Neuronal stem cell (in vitro differentiated cells): ENCODE measurements around the gene RSAD2.

Source experiments
- DNase-seq: peaks from one replicate; pipeline ENCODE4 v3.0.0-alpha.2; 2013; ENCODE audit warnings: low spot score
- H2AFZ ChIP-seq: one replicate; pipeline ENCODE4 v1.6.1; 2013; ENCODE audit warnings: mild to moderate bottlenecking, low read length, inconsistent platforms
- H2AK5ac ChIP-seq: 2 replicates; pipeline ENCODE4 v1.6.1; 2013; ENCODE audit warnings: low read depth, mild to moderate bottlenecking, inconsistent platforms, low read length, moderate library complexity, mixed read lengths
- H2BK120ac ChIP-seq: 2 replicates; pipeline ENCODE4 v1.6.1; 2013; ENCODE audit warnings: low read depth, mild to moderate bottlenecking, inconsistent platforms, low read length, moderate library complexity, mixed read lengths
- H2BK12ac ChIP-seq: one replicate; pipeline ENCODE4 v1.6.1; 2013; ENCODE audit warnings: low read length, inconsistent platforms
- H2BK15ac ChIP-seq: 2 replicates; pipeline ENCODE4 v1.6.1; 2013; ENCODE audit warnings: mild to moderate bottlenecking, low read length, inconsistent platforms, mixed read lengths
- H2BK5ac ChIP-seq: one replicate; pipeline ENCODE4 v1.6.1; 2013; ENCODE audit warnings: inconsistent platforms, mild to moderate bottlenecking, low read length, moderate library complexity
- H3K14ac ChIP-seq: one replicate; pipeline ENCODE4 v1.6.1; 2013; ENCODE audit warnings: low read length, inconsistent platforms
- H3K18ac ChIP-seq: 2 replicates; pipeline ENCODE4 v1.6.1; 2013; ENCODE audit warnings: low read length, inconsistent platforms
- H3K23ac ChIP-seq: 2 replicates; pipeline ENCODE4 v1.6.1; 2013; ENCODE audit warnings: low read depth, mild to moderate bottlenecking, mixed read lengths, low read length, inconsistent platforms; ENCODE audit not compliant: poor library complexity
- H3K27ac ChIP-seq: replicated peaks from 3 replicates; pipeline ENCODE4 v1.5.1; 2013; ENCODE audit warnings: low read length, inconsistent platforms
- H3K27me3 ChIP-seq, 3 experiments: 2 replicates each; pipeline ENCODE4 v1.6.1; 2013; ENCODE audit warnings: low read length in 3 of 3, mild to moderate bottlenecking in 2 of 3, inconsistent platforms in 1 of 3, low read depth in 1 of 3, mixed read lengths in 1 of 3, moderate library complexity in 1 of 3; ENCODE audit not compliant: control insufficient read depth in 3 of 3, insufficient read depth in 3 of 3
- H3K36me3 ChIP-seq, 2 donors: replicated peaks in 1 of 2; 2 replicates each; pipeline ENCODE4 v1.6.1; 2013; ENCODE audit warnings: low read length in 2 of 2; ENCODE audit not compliant: control insufficient read depth in 2 of 2, insufficient read depth in 2 of 2
- H3K4ac ChIP-seq: 2 replicates; pipeline ENCODE4 v1.6.1; 2013; ENCODE audit warnings: inconsistent platforms, mild to moderate bottlenecking, low read length, moderate library complexity
- H3K4me1 ChIP-seq, 2 donors: 1 replicate in 1 of 2; 2 replicates in 1 of 2; pipeline ENCODE4 v1.6.1; 2013; ENCODE audit warnings: low read length in 2 of 2, low read depth in 1 of 2; ENCODE audit not compliant: control insufficient read depth in 2 of 2, insufficient read depth in 1 of 2
- H3K4me2 ChIP-seq: one replicate; pipeline ENCODE4 v1.6.1; 2013; ENCODE audit warnings: mild to moderate bottlenecking, low read length, inconsistent platforms; ENCODE audit not compliant: insufficient read depth, poor library complexity, severe bottlenecking
- H3K4me3 ChIP-seq, 2 donors: 2 replicates each; pipeline ENCODE4 v1.5.1; 2013; ENCODE audit warnings: low read length in 2 of 2, mild to moderate bottlenecking in 2 of 2, inconsistent platforms in 1 of 2, moderate library complexity in 1 of 2
- H3K79me1 ChIP-seq: one replicate; pipeline ENCODE4 v1.6.1; 2013; ENCODE audit warnings: low read depth, mild to moderate bottlenecking, inconsistent platforms, low read length, moderate library complexity
- H3K9ac ChIP-seq: one replicate; pipeline ENCODE4 v1.6.1; 2013; ENCODE audit warnings: mild to moderate bottlenecking, low read depth, low read length, inconsistent platforms; ENCODE audit not compliant: poor library complexity
- H3K9me3 ChIP-seq, 2 donors: replicated peaks in 1 of 2; 2 replicates each; pipeline versions ENCODE3 to v1.6.1; 2013; ENCODE audit warnings: low read length in 2 of 2, mild to moderate bottlenecking in 2 of 2, inconsistent platforms in 1 of 2, low read depth in 1 of 2, mixed read lengths in 1 of 2, moderate library complexity in 1 of 2; ENCODE audit not compliant: control insufficient read depth in 2 of 2, insufficient read depth in 1 of 2
- H4K8ac ChIP-seq: one replicate; pipeline ENCODE4 v1.6.1; 2013; ENCODE audit warnings: low read depth, mild to moderate bottlenecking, inconsistent platforms, low read length, moderate library complexity
- H4K91ac ChIP-seq: one replicate; pipeline ENCODE4 v1.6.1; 2013; ENCODE audit warnings: low read length, low read depth, mild to moderate bottlenecking, inconsistent platforms; ENCODE audit not compliant: poor library complexity
- WGBS, 2 donors: extraction: QIAGEN DNeasy Blood & Tissue Kit; methylation state at CpG; one replicate each; pipeline ENCODE4 v1.1.7; 2013; ENCODE audit warnings: missing lambda C conversion rate in 2 of 2, mixed read lengths in 1 of 2; ENCODE audit not compliant: insufficient read length in 2 of 2, insufficient replicate concordance in 1 of 2; ENCODE audit errors: extremely low coverage in 2 of 2; 5-methylcytosine and 5-hydroxymethylcytosine counted together

Gene RSAD2

DNA sequence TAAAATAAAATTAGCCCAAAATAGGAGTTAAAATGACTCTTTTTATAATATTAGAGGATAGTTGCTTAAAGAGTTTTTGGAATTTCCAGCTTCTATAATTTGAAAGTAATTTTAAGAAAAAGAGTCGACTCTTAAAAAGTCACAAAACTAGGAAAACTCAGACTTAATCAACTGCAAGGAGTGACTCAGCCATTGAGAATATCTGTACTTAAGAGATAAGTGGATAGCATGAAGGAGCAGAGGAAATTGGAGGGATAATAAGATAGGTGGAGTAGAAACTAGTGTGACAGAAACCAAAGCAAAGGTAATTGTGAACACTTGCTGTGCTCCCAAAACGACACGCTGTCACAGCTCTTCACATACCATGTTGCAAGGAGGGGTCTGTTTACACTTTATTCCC, 8.4 kb downstream of the RSAD2 start:
- WGBS, 2 donors = no CpG with 5 or more reads among the region's 3 CpGs

DNA sequence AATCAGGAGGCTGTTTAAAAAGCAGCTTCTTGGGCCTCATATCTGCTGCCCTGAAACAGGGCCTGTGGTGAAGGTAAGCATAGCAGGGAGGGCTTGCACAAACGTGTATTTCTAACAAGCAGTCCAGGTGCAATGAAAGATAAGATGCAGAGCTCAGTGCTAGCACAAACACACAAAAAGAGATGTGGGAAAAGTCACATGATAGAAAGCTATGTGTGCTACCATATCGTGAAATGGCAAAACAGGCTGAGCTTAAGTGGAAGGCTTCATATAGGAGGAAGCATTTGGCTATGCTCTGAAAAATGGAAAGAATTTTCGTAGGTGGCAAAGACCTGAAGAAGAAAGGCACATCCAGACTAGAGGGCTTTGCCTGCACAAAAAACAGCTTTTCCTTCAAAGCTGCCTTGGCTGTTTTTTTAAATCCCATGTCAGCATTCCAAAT, 10.2 kb downstream of the RSAD2 start:
- no peak overlapping the region for H2BK120ac ChIP-seq
- H3K27ac ChIP-seq = no peak overlapping the region
- H2AK5ac ChIP-seq = no peak overlapping the region
- no peak overlapping the region for H3K4ac ChIP-seq
- H4K8ac ChIP-seq = no peak overlapping the region
- WGBS, 2 donors = no CpG with 5 or more reads among the region's 3 CpGs
- no peak overlapping the region for H3K14ac ChIP-seq
- H3K79me1 ChIP-seq = no peaks in the 10 kb centered on the region
- no peak overlapping the region for H3K9ac ChIP-seq
- H3K36me3 ChIP-seq = no peaks in the 10 kb centered on the region
- H3K4me2 ChIP-seq = no peak overlapping the region
- no peak for DNase-seq
- H2BK15ac ChIP-seq = no peak overlapping the region
- H3K9me3 ChIP-seq = no peaks in the 10 kb centered on the region
- H3K4me1 ChIP-seq = peaks cover 0 to 2% of the 10 kb centered on the region in 2 donors
- H2BK5ac ChIP-seq = no peak overlapping the region
- no peak overlapping the region for H3K18ac ChIP-seq
- H3K4me3 ChIP-seq = no peak overlapping the region
- peaks cover 0 to 8% (median 0%) of the 10 kb centered on the region in 3 experiments for H3K27me3 ChIP-seq
- no peak overlapping the region for H4K91ac ChIP-seq
- H2AFZ ChIP-seq = no peak overlapping the region
- no peak overlapping the region for H3K23ac ChIP-seq
- no peak overlapping the region for H2BK12ac ChIP-seq

More for the DNA sequence above, 8.4 kb downstream of the RSAD2 start:
- no peak overlapping the region for H3K27ac ChIP-seq
- no peaks in the 10 kb centered on the region for H3K36me3 ChIP-seq
- no peak overlapping the region for H3K23ac ChIP-seq
- no peak overlapping the region for H2AFZ ChIP-seq
- H2BK15ac ChIP-seq = no peak overlapping the region
- H3K79me1 ChIP-seq = no peaks in the 10 kb centered on the region
- no peak overlapping the region for H2BK12ac ChIP-seq
- H3K9me3 ChIP-seq = peaks cover 0 to 3% of the 10 kb centered on the region in 2 donors
- H3K27me3 ChIP-seq = peaks cover 0 to 8% (median 0%) of the 10 kb centered on the region in 3 experiments
- H4K8ac ChIP-seq = no peak overlapping the region
- no peak overlapping the region for H3K9ac ChIP-seq
- peaks cover 0 to 2% of the 10 kb centered on the region in 2 donors for H3K4me1 ChIP-seq
- no peak overlapping the region for H3K4me2 ChIP-seq
- no peak overlapping the region for H2BK5ac ChIP-seq
- H3K4me3 ChIP-seq = no peak overlapping the region
- no peak overlapping the region for H2BK120ac ChIP-seq
- no peak overlapping the region for H3K18ac ChIP-seq
- no peak for DNase-seq
- no peak overlapping the region for H2AK5ac ChIP-seq
- no peak overlapping the region for H3K14ac ChIP-seq
- H4K91ac ChIP-seq = no peak overlapping the region
- no peak overlapping the region for H3K4ac ChIP-seq

DNA sequence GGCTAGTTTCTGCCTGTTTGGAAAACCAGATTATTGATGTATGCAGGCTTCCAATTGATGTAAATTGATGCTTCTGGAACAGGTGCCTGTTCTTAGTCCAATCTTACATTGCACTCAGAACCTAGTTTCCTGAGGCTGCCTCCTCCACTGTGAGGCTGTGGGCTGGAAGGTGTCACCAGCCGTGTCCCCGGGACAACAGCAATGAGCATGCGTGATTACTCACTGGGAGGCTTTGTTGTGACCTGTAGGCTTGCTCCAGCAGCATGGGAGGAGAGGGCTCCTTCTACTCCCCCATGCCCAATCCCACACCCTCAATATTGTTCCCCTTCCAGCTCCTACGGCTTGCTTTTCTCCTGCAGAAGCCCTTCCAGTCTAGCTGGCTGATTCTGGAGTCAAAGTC, 11.1 kb downstream of the RSAD2 start:
- H3K79me1 ChIP-seq = no peaks in the 10 kb centered on the region
- H2BK5ac ChIP-seq = no peak overlapping the region
- no peak overlapping the region for H3K18ac ChIP-seq
- H3K27ac ChIP-seq = no peak overlapping the region
- no peak overlapping the region for H3K4me2 ChIP-seq
- no peak overlapping the region for H4K8ac ChIP-seq
- H2BK120ac ChIP-seq = no peak overlapping the region
- H4K91ac ChIP-seq = no peak overlapping the region
- H3K9me3 ChIP-seq = no peaks in the 10 kb centered on the region
- no peak overlapping the region for H2AFZ ChIP-seq
- no peak overlapping the region for H2BK15ac ChIP-seq
- no peak overlapping the region for H2BK12ac ChIP-seq
- no peak overlapping the region for H3K4me3 ChIP-seq
- no peak overlapping the region for H3K14ac ChIP-seq
- no peak overlapping the region for H3K9ac ChIP-seq
- H3K27me3 ChIP-seq = peaks cover 0 to 8% (median 0%) of the 10 kb centered on the region in 3 experiments
- DNase-seq = no peak
- H3K36me3 ChIP-seq = no peaks in the 10 kb centered on the region
- no peak overlapping the region for H2AK5ac ChIP-seq
- no peak overlapping the region for H3K4ac ChIP-seq
- peaks cover 0 to 2% of the 10 kb centered on the region in 2 donors for H3K4me1 ChIP-seq
- no peak overlapping the region for H3K23ac ChIP-seq
- no CpG with 5 or more reads among the region's 4 CpGs for WGBS, 2 donors

DNA sequence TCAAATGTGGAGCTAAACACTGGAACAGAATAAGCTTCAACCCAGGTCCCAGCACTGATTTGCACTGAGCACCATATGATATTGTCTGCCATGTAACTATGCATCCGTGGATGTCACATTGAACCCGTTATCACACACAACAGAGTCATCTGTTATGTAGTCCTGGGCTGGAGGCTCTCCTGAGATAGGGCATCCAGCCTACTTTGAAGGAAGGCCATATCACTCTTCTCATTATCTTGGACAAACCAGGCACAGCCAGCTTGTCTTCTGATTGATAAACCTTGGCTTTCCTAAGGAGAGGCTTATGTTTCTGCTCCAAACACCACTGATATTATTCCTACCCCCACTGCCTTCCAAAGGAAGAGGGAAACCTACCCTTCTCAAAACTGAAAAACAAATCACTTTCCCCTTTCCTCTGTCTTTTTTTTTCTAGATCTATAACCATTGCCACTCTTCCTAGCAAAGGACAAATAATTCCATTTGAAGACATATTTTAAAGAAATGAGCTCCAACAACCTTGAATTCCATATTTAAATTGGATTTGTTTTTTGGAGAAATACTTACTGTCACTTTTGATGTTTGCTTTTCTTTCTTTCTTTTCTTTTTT, 16.4 kb downstream of the RSAD2 start:
- no CpG with 5 or more reads among the region's 2 CpGs for WGBS, 2 donors
- no peak overlapping the region for H3K18ac ChIP-seq
- no peak overlapping the region for H3K4me2 ChIP-seq
- no peaks in the 10 kb centered on the region for H3K79me1 ChIP-seq
- no peak overlapping the region for H2BK120ac ChIP-seq
- H3K4ac ChIP-seq = no peak overlapping the region
- no peaks in the 10 kb centered on the region for H3K4me1 ChIP-seq
- no peak overlapping the region for H2AK5ac ChIP-seq
- no peak overlapping the region for H4K8ac ChIP-seq
- H3K9ac ChIP-seq = no peak overlapping the region
- no peak overlapping the region for H2AFZ ChIP-seq
- H4K91ac ChIP-seq = no peak overlapping the region
- H3K9me3 ChIP-seq = peaks cover 0 to 2% of the 10 kb centered on the region in 2 donors
- H3K36me3 ChIP-seq = no peaks in the 10 kb centered on the region
- no peak overlapping the region for H2BK5ac ChIP-seq
- H2BK12ac ChIP-seq = no peak overlapping the region
- no peak overlapping the region for H3K14ac ChIP-seq
- no peak for DNase-seq
- H3K23ac ChIP-seq = no peak overlapping the region
- no peak overlapping the region for H3K4me3 ChIP-seq
- peaks cover 0 to 1% (median 0%) of the 10 kb centered on the region in 3 experiments for H3K27me3 ChIP-seq
- no peak overlapping the region for H2BK15ac ChIP-seq
- H3K27ac ChIP-seq = no peak overlapping the region
